ENCODE data around the gene PLXNA3.
"Not testable (repeated sequence)": the region's sequence is repeated elsewhere in the genome, so short reads cannot be mapped to it uniquely, and the experiment has no call there.

PLXNA3 gene

DNA sequence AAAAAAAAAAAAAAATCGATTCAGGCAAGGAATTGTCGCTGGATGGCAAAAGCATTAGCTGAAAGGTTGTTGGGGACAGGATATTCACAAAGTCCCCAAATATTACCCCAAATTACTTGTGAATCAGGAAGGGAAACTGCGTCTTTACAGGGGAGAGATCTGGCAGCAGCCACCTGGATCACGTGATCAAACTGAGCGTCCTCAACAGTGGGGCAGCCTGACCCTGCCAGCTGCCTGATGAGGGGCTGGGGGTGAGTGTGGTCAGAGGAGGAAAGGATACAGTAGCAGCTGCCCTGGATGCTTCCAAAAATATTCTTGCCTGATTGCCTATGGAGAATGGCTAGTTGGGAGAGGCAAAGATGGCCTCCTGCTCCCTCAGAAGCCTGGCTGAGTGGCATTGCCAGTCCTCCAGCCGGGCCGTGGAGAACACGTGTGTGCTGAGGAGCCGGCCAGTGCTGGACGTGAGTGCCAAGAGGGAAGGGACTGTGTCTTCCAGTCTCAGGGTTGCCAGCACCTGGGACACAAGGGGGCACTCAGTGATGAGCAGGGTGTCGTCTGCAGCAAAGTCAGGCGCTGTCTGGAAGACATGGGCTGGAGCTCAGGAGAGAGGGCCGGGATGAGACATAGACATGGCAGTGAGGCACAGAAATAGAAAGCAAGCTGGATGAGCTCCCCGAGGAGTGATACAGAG lies 24.0 kb downstream of the PLXNA3 start:
- no peak for FAIRE-seq

DNA sequence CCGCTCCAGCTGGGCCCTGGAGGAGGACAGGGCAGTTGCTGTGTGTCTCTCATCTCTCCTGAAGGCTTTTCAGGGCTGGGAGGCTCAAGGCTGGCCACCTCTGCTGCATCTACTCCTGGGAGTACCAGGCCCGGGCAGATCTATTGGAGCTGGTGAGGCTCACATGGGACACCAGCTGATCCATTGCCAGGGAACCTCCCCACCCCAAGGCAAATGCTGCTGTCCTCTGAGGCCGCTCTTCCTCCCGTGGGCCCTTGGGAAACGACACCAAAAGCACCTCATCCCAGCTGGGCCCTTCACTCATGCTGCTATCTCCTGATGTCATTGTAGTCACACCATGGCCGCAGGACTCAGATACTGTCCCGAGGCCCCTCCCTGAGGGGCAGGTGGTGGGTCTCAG lies 24.7 kb downstream of the PLXNA3 start:
- no peak for FAIRE-seq

DNA sequence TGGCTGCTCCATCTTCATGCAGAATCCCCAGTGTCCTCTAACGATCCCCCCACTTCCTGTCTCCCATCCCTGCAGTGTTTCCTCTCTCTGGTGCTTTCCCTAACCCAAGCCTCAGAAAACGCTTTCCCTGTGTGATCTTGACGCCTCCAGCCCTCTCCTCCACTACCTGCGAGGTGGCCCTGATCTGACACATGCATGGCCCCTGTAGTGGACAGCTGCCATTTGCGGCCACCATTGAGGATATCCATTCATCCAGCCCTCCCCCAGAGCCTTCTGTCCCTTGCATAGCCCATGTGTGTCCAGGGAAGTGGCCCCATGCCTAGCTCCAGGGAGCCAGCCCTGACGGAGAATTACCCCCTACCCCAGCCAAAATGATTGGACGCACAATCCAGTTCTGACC lies 25.2 kb downstream of the PLXNA3 start:
- no peak for FAIRE-seq

- no peak for FAIRE-seq
These were observed 26.4 kb downstream of the PLXNA3 start for GRCh38 chrX:154484255-154485149.

DNA sequence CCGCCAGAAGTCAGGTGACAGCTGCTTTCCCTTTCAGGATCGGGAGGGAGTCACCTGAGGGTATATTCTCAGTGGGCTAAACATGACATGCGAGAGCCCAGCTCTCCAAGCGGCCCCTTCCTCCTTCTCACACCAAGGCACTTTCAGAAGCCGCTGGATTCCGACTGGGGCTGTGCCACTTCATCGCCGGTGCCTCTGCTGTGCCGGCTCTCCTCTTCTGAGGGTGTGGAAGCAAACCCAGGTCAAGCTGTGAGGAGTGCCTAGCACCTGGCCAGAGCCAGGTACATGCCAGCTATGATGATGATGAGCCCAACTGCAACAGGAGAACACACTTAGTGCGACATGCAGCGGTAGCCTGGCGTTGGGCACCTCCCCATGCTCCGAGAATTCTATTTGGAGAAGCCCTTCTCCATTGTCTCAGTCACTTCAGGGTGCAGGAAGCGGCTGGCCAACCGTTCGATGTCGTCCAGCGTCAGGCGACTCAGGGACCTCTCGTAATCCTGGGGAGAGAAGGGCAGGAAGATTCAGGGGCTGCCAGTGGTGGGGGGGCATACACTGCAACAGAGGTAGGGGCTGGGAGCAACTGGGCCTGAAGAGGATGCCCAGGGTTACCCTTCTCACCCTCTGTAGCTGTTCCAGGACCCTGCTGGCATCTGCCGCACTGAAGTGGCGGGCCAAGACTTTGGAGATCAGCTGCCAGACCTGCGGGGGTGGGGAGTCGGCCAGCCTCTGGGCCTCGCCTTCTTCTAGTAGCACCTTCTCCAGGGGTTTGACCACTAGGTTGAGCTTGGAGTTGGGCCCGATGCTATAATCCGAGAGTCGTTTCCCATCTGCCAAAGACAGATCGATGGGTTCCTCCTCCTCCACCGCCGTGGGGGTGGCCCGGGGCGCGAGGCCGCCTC lies 27.3 kb downstream of the PLXNA3 start:
- no peak for FAIRE-seq

GRCh38 chrX:154486052-154486395 lies 27.9 kb downstream of the PLXNA3 start:
- FAIRE-seq, result no peak

DNA sequence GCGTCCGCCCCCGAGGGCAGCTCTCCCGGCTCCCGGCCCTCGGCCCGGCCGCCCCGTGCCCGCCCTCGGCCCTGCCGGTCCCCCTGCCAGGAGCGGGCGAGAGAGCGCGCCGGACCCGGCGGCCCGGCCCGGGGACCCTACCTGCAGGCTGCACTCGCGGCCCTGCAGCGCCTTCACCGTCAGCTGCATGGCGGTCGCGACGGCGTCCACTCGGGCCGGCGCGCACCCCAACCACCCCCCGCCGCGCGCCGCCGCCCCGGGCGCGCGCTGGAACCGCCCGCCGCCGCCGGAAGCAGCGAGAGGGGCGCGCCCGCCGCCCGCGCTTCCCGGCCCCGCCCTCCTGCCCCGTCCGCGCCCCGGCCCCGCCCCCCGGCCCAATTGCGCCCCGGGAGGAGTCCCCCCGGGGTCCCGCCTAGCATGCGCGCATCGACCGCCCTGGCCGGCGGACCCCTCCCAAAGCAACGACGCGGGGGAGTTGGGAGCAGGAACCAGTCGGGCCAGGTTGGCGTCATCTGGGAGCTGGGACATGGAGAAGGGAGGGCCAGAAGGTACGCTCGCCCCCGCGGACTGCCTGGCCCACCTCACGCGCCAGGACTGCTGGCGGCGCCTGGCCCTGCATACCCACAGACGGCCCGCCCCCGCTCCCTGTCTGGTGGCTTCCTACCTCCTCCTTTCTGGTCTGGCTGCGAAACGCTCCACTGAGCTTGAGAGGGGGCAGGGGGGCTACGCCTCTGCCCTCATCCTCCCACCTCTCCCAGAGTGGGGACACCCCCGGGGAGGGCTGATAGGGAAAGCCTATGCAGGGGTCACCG lies 28.5 kb downstream of the PLXNA3 start, which contains the start of gene UBL4A:
Gene UBL4A, minus strand, starts transcription at position 220 of the 812 bp plus-strand sequence. Its CDS starts 31 bp downstream, at position 189.
- no peak for FAIRE-seq

DNA sequence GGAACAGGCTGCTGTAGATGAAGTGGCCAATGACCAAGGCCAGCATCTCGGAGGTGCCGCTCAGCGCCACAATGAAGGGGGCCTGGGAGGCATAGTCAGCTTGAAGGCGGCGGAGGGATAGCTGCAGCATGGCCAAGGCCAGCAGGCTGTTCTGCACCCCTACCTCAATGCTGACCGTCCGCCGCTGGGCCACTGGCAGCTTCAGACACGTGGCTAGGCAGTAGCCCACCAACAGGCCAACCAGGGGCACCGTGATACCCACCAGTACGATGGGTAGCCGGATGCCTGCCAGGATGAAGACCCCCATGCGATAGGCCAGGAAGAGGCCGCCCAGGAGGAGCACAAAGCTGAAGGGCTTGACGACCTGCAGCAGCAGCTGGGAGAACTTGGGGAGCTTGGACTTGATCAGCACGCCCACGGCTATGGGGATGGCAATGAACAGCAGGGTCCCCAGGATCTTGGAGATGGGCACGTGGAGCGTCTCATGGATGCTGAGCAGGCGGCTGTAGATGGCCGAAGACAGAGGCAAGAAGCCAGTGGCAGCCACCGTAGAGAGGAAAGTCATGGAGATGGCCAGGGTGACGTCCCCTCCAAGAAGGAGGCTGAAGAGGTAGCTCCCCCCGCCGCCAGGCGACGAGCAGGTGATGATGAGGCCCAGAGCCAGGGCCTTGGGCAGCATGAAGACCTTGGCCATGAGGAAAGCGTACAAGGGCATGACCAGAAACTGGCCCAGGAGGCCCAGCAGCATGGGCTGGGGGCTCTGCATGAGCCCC lies 29.6 kb downstream of the PLXNA3 start:
- no peak for FAIRE-seq

DNA sequence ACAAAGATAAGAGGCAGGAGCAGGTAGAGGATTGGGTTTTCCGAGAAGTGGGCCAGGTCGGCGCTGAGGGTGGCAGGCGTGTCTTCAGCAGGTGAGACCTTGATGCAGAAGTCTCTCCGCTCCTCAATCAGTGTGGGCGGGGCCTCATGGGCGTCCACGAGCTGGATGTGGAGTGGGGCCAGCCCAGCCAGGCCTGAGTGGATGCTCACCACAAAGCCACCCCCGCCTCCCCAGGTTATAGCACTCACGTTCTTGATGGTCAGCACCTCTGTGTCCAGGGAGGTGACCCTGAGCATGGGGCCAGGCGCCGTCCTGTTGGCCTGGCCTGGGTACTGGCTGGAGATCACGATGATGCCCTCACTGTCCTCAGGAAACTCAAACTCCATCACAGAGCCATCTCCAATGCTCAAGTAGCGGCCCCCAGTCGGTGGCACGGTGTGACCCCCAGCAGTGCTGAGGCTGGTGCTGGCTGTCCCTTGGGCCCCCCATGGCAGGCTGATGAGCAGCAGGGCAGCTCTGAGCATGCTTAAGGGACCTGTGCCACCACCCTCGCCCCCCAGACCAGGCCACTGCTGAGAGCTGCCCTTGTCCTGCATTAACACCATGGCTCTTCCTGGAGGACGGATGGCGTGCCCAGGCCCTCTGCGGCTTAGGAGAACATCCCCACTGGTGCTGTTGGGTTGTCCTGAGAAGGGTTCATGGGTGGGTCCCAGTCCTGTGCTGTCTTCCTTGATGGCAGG lies 30.4 kb downstream of the PLXNA3 start:
- FAIRE-seq, result no peak

GRCh38 chrX:154489182-154489581 lies 31.1 kb downstream of the PLXNA3 start:
- no peak for FAIRE-seq

DNA sequence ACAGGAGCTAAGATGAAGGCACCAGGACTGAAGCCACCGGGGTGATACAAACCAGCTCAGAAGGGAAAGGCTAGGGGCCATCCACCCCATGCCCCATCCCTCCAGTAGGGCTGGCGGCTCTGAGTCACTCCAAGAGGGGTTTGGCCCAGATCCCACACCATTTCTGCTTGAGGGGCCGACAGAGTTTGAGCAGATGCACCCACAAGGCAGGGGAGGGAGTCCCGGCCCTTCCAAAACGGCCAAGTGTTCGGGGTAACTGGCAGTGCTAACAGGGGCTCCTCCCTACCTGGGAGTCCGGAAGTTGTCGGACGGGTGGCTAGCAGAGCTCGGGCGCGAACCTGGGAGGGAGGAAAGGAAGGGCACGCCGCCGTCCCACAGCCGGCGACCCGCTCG lies 31.9 kb downstream of the PLXNA3 start:
- no peak for FAIRE-seq

- FAIRE-seq, result no peak
These were observed 32.5 kb downstream of the PLXNA3 start, which contains the start of gene SLC10A3 for GRCh38 chrX:154490414-154491083. SLC10A3 (minus strand) TSS chrX:154490629; CDS start chrX:154488940, 1,689 bp downstream.

DNA sequence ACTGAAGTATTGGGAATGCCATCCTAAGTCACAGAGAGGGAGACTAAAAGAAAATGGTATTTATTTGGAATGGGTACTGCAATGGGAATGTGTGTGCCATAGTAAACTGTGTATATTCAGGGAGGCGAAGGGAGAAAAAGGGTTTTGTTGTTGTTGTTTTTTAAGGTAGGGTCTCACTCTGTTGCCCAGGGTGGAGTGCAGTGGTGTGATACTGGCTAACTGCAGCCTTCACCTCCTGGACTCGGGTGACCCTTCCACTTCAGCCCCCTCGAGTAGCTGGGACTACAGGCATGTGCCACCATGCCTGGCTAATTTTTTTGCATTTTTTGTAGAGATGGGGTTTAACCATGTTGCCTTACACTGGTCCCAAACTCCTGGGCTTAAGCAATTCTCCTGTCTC lies 36.6 kb downstream of the PLXNA3 start:
- FAIRE-seq, result no peak

DNA sequence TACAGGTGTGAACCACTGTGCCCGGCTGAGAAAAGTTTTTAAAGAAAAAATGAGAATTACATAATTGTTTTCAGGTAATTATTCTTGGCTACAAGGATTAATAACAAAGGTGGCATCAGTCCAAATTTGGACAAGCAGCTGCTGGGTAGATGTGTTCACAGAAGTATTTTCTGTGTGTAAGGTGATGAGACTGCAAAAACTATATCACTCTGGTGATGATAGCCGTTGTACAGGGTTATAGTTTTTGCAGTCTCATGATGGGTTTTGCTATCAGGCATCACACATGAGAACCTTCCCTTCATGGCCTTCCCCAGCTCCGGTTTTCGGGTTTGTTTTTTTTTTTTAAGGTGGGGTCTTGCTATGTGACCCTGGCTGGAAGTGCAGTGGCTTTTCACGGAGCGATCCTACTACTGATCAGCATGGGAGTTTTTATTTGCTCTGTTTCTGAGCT lies 37.4 kb downstream of the PLXNA3 start:
- FAIRE-seq, result no peak

DNA sequence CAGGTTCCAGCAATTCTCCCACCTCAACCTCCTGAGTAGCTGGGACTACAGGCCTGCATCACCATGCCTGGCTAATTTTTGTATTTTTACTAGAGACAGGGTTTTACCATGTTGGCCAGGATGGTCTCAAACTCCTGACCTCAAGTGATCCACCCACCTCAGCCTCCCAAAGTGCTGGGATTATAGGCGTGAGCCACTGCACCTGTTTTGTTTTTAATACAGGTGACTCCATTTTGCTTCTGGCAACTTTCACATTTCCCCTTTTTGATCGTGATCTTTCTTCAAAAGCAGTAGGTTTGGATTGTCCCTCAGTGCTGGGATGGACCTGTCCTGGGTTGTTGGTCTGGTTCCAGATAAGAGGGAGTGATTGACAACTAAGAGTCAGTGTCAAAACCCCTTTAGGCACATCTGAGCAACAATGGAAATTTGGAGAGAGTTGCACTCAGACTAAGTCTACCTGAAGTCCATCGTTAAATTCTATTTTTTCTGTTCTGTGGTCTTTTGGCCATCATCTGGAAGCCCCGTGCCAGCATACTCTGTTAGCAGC lies 38.6 kb downstream of the PLXNA3 start:
- not testable (repeated sequence) for FAIRE-seq

- FAIRE-seq, result not testable (repeated sequence)
These were observed 43.3 kb downstream of the PLXNA3 start for GRCh38 chrX:154501423-154501822.

DNA sequence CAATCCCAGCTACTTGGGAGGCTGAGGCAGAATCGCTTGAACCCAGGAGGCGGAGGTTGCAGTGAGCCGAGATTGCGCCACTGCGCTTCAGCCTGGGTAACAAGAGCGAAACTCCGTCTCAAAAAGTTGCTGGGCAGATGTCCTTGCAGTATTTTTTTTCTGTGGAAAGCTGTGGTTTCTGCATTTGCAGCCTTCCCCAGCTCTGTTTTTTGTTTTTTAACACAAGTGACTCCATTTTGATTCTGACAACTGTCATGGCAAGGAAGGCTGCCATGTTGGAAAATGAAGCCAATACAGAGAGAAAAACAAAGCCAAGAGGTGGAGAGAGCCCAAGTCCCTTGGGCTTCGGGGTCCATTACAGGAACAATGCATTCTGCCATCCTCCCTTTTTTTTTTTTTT lies 44.0 kb downstream of the PLXNA3 start:
- FAIRE-seq, result no peak

GRCh38 chrX:154502989-154503388 lies 44.9 kb downstream of the PLXNA3 start:
- no peak for FAIRE-seq

GRCh38 chrX:154505734-154506133 lies 47.7 kb downstream of the PLXNA3 start:
- no peak for FAIRE-seq
